ENCODE results near the gene PXN.
"Not testable (repeated sequence)": the region's sequence is repeated elsewhere in the genome, so short reads cannot be mapped to it uniquely, and the experiment has no call there.

PXN gene

DNA sequence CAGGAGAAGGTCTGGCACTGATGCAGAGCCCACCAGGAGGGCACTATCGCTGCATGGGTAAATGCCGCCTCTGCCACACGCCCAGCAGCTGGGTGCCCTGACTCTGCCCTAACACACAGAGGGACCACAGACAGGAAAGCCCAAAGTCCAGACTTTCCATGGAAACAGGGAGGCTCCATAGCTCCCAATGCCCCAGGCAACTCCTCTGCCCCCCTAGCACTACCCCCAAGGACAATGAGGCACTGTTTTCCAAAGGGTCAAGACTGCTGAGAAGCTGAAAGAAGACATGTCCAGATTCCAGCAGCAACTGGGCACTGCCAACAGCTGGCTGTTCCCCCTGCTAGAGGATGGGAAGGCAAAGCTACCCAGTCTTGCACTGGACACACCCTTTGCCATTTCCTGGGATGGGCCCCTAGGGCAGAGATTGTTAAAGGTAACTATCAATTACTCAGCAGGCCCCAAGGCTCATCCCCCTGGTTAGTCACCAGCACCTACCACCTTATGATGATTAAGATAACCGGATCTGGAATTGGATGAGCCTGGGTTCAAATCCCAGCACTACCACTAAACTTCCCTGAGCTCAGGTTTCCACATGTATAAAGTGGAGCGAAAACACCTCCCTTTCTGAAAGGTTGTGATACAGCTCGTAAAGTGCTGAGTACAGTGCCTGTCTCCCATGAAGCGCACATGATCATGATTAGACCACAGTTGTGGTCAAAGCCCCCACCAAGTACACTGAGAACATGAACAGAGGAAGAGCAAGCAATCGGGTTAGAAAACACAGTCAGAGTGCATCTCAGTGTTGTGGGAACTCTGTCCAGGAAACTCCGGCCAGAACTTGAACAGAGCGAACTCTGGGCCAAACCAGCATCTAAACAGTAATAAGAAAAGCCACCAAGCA lies 3.3 kb downstream of the PXN start:
- DNase-seq = no peak

DNA sequence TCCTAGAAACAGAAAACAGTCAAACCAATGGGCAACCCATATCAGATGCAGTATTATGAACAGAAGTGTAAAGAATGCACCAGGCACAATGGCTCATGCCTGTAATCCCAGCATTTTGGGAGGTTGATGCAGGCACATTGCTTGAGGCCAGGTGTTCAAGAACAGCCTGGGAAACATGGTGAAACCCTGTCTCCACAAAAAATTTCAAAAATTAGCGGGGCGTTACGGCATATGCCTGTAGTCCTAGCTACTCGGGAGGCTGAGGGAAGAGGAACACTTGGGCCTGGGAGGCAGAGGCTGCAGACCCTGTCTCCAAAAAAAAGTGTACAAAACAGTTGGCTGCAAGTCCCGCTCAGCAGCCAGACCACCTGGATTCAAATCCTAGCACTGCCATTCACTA lies 4.9 kb downstream of the PXN start:
- DNase-seq = no peak

DNA sequence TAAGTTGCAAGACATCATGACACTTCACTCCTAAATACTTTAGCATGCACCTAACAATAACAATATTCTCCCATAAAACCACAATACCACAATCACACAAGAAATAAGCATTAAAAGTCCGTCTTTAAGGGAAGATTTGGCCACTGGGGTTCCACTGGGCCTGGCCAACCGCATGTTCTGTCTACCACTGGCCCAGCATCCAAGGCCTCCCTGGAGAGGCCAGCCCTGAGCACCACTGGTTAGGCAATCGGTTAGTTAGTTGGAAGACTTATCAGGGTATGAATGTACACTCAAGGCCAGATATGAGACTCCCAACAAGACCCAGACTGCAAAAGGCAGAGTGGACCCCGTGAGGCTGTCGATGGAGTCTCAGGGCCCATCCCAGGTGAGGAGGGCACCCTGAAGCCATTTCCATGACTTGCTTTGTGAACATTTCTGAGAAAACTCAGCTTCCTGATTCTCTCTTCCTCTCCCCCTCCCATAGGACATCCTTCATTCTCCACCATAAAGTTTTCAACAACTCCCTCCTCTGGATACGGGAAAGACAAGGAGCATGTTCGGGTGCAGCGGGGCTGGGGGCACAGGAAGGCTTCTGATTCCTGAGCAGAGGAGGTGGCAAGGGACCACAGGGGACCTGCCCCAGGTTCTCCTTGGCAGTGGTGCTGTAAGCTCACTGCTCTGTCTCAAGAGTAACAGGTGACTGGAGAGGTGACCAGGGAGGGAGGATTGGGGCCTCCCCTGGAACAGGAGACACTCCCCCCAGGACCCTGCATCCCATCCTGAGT lies 5.9 kb downstream of the PXN start:
- no peak for DNase-seq

DNA sequence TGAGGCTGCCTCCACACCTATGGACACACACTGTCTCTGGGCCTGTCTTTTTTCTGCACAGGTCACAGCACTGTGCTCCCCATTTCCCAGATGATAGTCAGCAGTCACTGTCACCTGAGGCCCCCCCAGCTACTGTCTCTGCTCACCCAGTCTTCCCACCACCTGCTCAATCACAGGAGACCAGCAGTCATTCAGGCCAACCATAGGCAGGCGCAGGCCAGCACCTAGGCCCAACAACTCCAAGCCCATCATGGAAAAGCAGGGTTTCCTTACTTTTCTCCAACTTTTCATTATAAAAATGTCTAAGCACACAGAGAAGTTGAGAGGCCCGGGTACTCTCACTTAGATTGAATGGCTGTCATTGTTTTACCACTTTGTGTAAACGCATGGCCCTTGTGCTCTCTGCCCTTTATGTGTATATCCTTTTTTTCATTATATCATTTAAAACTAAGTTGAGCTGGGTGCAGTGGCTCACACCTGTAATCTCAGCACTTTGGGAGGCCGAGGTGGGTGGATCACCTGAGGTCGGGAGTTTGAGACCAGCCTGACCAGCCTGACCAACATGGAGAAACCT lies 7.1 kb downstream of the PXN start:
- no peak for DNase-seq

DNA sequence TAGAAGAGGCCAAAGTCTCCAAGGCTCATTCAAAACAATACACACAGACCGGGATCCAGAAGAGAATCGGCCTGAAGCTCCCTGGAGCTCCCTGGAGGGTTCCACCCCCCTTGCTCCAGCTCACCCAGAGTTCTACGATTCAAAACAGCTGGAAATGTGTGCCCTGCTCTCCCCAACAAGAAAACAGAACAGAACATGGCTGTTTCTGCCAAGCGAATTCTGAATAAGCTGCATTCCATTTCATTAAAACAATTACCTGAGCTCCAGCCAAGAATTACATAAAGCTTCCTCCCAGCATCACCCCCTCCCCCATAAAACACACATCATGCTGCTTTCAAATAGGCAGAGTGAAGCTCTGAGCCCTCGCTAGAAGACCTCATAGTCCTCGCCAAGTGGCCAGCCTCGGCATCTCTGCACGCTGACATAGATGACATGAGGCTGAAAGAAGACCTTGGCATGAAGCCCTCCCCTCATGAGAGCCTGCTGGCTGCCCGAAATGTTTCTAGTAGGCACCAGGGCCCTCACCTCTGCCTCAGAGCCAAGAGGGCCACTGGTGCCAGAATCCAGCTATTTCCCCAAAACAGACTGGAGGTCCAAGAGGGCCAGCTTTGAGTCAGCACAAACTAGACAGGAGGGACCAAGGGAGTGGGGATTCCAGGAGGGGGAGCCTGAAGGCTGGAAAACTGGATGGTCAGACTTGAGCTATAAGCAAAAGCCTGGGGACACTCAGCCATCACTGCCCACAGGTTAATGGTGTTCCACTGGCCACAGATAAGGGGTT lies 8.3 kb downstream of the PXN start:
- DNase-seq = no peak

DNA sequence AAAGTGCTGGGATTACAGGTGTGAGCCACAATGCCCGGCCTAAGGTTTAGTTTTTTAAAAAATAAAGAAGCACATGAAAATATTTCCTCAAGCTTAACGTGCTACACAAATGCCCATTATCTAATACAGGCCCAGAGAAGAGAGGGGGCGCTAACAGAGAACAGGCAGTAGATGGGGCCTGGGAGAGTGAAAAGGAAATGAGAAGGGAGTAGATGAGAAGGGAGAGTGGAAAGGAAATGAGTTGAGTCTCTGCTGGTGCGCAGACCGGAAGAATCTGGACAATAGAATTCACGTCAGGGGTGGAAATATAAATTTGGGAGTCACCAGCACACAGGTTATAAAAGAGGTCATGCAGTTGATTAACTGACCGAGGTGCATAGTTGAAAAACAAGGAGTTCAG lies 10.7 kb downstream of the PXN start:
- no peak for DNase-seq

DNA sequence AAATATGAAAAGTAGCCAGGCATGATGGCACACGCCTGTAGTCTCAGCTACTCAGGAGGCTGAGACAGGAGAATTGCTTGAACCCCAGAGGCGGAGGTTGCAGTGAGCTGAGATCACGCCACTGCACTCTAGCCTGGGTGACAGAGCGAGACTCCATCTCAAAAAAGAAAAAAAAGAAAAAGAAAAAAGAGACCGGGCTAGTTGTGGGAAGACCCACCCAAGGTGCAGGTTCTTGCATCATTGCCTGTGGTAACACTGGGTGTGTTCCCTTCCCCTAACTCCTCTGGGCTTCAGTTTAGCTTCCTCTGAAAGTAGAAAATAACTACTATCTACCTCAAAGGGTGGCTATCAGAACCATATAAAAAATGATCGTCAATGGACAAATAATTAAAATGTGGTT lies 12.2 kb downstream of the PXN start:
- DNase-seq = not testable (repeated sequence)

DNA sequence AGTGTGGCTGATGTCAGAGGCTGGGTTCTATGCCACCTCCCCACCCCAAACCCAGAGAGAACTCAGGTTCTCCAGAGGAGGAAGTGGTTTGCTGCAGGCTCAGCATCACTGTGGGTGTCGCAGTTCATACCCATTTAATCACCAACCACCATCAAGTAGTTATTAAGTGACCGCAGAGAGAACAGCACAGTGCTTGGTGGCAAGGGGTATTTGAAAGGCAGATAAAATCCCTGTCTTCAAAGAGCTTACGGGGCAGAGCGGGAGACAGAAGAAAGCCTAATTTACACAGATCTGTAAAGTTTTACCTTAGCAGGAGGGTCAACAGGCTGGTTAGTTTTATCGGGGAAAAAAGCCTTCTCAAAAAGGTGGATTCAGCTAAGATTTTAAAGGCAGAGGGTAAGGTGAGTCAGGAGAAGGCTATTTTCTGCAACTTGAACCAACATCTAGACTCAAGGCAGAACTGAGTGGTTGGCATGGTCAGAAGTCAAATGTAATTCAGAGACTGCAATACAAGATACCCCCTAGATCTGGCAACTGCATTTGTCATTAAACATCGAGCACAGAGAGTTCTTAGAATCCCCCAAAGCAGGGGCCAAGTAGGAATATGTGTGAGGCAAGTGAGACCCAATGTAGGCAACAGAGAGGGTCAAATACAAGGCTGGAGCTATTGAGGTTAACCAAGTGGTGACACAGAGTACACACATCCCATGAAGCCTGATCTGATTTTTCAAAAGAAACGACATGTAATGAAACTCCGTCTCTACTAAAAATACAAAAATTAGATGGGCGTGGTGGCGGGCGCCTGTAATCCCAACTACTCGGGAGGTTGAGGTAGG lies 13.2 kb downstream of the PXN start:
- no peak for DNase-seq

DNA sequence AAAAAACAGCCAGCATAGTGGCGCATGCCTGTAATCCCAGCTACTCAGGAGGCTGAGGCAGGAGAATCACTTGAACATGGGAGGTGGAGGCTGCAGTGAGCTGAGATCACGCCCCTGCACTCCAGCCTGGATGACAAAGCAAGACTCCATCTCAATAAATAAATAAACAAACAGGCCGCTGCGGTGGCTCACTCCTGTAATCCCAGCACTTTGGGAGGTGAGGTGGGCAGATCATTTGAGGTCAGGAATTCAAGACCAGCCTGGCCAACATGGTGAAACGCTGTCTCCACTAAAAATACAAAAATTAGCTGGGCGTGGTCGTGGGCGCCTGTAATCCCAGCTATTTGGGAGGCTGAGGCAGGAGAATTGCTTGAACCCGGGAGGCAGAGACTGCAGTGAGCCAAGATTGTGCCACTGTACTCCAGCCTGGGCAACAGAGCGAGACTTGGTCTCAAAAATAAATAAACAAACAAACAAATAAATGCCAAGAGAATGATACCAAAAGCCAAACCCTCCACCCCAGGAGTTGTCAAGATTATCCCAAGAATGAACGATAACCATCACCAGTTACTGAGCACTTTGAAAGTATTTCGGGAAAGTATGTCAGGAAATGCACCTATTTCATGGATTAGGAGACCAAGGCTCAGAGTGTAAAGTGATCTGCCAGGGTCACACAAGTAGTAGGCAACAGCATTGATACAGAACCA lies 14.0 kb downstream of the PXN start:
- not testable (repeated sequence) for DNase-seq

DNA sequence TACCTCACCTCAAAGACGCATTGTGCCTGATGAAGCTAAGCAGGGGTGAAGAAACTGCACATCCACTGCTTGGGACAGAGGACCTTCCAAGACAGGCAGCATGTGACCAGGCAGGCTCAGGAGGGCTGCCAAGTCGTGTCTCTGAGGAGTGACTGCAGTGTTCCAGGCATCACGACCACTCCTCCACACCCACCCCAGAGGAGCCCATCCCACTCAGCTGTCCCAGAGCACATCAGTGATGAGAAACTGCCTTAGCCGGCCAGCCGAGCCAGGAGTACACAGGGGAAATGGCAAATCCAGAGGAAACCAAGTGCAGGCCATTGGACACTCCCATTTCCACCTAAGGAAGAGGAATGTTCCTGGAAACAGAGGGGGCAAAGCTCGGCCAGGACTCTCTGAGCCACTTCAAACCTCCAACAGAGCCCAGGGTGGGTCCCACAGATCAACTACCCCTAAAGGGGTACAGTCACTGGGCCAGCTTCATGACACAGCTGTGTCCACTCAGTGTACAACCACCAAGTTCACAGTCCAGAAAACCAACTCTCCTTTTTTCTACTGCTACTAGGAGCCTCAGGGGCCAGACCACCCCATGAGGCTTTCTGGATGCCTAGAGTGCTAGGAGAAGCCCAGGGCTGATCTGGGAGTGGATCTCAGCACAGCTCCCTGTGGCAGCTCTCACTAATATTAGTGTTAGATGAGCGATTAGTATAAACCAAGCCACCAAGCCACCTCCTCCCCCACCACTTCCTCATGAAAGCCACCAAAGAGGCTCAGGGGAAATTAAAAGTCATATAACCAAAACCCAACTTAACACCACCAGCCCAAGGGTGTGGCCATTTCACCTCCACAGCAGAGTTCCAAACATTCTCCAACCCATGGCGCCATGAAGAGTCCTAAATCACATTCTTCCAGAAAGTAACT lies 15.4 kb downstream of the PXN start:
- DNase-seq = no peak

DNA sequence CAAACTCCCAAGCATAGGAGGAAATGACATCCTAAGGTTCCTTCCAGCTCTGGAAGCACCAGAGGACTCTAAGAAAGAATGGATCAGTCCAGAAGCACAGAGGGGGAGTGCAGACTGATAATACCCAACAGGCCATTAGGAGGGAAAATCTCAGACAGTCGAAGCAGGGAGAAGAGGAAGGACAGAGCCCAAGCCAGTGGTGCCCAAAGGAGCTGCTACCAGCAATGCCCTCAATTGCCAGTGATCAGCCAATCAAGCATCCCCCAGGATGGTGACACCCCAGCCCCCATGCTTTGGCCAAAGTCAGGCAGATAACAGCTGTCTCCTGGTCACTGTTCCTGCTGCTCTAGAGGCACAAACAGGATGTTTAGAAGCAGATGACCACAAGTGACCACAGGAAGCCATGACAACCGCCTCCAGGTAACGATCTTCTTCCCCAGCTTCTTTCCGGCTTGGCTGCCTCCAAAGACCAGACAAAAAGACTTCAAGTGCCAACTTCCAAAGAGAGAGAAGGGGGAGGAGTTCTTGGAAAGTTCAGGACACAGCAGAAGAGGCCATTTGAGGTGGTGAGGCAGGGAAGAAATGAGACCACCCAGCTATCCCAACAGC lies 16.2 kb downstream of the PXN start:
- no peak for DNase-seq

DNA sequence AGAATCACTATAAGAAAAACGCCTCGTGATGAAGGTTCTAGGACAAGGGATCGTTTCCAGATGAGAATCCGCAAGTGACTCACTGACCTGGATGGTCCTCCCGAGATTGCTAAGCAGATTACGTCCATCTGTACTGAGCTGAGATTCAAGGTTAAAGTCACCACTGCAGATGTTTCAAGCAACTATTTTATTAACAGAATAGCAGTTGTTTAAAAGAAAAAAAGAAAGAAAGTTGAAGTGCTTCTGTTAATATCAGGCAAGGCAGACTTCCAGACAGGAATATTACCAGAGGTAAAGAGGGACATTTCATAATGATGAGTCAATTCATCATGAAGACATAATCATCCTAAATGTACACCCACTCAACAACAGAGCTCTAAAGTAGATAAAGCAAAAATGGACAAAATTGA lies 17.9 kb downstream of the PXN start:
- no peak for DNase-seq

DNA sequence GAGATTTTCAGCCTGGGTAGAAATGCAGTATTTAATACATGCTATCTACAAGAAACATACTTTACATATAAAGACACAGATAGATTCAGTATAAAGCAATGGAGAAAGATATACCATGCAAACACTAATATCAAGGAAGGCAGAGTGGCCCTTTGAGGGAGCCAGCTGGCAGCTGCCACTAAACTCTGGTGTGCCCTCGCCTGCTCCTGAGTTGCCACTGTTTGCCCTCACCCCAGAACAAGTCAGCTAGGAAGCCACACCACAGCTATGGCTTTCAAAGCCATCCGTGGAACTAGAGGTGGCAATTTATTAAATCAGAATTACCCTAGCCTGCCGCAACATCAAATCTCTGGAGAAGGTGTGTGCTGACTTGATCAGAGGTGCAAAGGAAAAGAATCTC lies 18.3 kb downstream of the PXN start:
- no peak for DNase-seq

DNA sequence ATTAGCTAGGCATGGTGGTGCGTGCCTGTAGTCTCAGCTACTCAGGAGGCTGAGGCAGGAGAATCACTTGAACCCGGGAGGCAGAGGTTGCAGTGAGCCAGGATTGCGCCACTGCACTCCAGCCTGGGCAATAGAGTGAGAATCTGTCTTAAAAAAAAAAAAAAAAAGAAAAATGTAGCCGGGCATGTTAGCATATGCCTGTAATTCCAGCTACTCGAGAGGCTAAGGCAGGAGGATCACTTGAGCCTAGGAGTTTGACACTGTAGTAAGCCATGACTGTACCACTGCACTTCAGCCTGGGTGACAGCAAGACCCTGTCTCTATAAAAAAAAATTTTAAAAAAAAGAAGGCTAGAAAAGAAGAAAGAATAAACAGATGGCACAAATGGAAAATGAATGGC lies 18.8 kb downstream of the PXN start:
- not testable (repeated sequence) for DNase-seq

DNA sequence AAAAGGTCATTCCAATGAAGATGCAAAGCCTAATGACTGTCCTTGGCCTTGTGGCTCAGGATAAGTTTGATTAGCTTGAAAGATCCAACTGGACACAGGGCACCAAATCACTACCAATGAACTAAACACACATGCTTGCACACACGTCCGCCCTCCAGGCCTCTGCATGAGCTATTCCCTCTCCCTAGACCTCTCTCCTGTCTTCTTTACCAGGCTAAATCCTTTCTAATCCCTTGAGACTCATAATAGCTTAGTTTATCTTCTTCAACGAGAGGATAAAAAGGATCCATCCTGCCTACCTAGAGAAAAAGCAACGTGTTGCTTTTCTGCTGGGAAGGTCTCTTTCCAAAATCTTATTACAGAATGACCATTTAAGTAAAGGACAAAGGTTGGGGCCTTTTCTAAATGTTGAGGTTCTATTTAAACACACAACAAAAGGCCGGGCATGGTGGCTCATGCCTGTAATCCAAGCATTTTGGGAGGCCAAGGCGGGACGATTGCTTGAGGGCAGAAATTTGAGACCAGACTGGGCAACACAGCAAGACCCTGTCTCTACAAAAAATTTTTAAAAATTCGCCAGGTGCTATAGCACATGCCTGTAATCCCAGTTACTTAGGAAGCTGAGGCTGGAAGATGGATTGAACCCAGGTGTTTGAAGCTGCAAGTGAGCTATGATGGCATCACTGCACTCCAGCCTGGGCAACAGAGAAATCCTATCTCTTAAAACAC lies 22.4 kb downstream of the PXN start:
- DNase-seq = no peak

DNA sequence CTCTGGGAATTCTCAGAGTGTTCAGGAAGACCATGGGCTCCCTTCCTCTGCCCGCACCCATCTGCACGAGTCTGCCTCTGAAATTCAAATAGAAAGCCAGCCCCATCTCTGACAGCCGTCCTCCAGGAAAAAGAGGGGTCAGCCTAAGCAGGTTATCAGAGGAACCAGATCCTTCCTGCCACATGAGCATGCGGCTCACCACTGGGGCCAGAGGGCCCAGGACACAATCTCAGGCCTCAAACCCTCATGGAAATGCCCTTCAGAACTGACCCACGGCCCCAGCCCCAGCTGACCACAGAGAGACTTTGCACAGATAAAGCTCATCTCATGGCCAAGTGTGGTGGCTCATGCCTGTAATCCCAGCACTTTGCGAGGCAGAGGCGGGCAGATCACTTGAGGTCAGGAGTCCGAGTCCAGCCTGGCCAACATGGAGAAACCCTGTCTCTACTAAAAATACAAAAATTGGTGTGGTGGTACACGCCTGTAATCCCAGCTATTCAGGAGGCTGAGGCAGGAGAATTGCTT lies 23.2 kb downstream of the PXN start:
- no peak for DNase-seq

DNA sequence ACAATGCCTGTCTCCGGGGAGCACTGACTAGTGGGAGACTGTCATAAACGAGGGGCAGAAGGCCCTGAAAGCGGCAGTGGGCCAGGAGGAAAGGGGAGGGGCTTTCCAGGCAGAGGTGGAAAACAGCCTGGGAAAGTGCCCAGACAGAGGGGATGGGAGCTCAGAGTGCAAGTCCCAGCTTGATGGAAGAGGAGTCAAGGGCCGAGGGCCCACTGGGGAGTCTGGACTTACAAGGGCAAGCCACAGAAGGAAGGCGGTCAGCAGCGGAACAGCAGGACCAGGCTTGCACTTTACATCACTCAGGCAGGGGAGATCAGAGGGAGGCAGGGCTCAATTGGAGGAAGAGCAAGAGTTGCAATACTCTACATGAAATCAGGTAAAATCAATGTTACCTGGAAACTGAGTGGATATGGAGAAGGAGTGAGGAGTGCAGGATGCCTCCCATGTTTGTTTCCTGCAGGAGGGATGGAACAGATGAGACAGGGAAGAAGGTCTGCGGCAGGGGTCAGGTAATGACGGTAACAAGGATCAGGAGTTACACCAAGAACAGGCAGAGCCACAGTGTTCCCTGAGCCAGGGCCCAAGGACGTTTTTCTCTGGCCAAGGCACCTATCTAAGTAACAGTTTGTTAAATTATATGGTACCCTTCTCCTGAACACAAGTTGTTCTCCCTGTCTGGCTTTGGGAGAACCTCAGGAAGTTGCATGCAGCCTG lies 23.8 kb downstream of the PXN start:
- no peak for DNase-seq

DNA sequence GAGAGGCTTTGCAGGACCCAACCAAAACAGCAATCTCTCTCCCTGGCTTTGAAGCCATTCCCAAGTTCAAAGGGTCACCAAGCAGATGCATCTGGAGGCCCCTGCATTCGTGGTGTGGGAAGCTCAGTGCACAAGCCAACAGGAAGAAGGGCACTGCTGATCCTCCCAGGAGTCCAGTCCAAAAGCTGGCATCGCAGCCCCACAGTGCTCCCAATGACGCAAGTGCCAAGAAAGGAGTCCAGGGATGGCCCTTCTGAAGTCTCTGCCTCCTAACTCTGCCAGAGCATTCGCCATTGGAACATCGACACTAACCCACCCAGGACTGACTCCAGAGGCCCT lies 25.1 kb downstream of the PXN start:
- no peak for DNase-seq

Data from DMS79 (cell line).